ENCODE data around the gene PCOLCE2.

PCOLCE2 gene

DNA sequence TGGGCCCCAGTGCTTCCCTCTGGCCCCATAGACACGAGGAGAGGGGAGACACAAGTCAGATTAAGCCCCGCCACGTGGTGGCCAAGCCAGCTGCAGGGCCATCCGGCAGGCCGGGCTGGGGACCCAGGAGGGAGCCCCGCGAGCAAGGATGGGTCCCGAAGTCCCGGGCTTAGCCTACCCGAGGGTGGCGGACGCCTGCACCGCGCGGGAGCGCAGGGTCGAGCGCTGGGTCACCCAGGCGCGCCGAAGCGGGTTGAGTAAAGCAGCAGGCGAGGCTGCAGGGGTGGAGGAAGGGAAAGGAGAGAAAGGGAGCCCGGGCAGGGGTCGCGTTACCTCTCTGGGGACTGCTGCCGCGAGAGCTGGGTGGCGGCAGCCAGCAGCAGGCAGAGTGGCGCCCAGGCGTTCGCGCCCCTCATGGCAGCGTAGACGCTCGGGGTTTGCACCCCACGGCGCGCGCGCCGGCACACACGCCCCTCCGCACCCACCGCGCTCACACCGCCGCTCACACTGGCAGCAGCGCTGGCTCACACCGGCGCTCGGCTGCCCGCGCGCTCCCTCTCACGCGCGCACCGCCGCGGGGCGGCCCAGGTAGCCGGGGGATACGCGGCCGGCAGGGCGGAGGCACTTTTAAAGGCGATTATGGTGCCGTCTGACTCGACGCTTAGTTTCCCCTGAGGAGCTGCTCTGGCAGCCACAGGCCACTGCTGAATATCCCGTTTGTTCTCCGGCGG is at the start of gene PCOLCE2:
Gene PCOLCE2, minus strand, starts transcription at position 603 of the 731 bp plus-strand sequence. Its CDS starts 187 bp downstream, at position 416.
- peak; percentile 68 for DNase-seq

- DNase-seq = no peak
These were observed 47.1 kb upstream of the PCOLCE2 start for GRCh38 chr3:142935963-142936362.

GRCh38 chr3:142934887-142935269 is 46.0 kb upstream of the PCOLCE2 start:
- no peak for DNase-seq

DNA sequence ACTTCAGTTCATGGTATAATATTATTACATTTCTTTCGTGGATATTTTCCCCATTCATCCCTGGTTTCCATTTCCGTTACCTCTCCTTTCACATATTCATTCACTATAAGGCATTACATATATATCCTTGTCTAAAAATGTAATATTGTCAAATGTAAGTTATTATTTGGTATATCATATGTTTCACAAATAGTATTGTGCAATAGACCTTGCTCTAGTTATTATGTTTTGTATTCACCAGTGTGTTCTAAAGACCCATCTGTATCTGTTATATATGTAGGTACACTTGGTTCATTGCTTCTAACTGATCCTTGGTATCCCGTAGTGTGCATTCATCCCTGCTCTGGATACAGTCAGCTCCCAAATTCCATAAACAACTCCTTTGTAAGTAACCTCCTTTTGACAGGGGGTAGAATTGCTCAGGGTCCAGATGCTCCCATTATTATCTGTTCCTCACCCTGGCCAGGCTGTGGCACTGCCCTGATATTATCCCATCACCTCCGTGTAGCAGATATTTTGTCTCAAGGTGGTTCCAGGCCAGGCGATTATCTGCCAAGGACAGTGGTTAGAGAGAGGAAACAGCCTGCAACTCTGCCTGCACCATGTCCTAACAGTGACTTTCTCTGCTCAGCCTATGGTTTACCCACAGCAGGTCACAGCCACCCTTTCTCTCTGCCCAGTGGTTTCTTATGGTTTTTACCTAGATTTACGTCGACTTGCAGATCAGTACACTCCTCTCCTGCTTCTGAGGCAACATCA is 45.4 kb upstream of the PCOLCE2 start:
- no peak for DNase-seq

GRCh38 chr3:142931222-142931621 is 42.3 kb upstream of the PCOLCE2 start:
- no peak for DNase-seq

GRCh38 chr3:142930463-142930862 is 41.6 kb upstream of the PCOLCE2 start:
- DNase-seq = no peak

DNA sequence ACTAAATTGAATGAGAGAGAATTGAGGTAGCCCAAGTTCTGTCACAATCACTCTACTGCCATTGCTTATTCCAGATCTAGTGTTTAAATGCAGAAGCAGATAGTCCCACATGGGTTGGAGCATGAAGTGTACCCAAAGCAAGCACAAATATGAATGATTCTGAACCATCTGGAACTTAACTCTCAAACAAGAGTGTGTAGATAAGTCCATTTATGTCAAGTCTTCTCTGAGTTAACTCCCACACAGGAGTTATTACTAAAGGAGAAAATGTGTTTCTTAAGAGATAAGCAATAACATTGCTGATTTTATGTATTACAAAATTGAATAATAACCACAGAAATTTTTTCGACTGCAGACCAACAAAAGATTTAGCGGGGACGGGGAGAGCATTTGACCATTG is 41.0 kb upstream of the PCOLCE2 start:
- DNase-seq = no peak

DNA sequence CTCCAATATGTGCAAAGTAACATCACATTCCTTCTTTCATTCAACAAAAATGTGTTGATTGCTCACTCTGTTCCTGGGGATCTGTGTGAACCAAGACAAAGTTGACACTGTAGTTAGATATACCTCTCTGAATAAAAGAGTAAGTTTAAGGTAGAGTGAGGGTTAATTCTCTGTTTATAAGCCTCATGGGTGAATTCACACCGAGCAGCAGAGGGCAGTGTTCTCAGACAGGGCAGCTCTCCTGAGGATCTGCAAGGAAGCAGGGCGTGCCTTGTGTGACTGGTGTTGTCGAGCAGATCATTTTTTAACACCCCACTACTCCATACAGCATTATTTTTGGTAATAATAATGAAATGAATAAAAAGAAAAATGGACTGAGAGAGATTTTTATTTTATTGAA is 40.2 kb upstream of the PCOLCE2 start:
- DNase-seq = no peak

DNA sequence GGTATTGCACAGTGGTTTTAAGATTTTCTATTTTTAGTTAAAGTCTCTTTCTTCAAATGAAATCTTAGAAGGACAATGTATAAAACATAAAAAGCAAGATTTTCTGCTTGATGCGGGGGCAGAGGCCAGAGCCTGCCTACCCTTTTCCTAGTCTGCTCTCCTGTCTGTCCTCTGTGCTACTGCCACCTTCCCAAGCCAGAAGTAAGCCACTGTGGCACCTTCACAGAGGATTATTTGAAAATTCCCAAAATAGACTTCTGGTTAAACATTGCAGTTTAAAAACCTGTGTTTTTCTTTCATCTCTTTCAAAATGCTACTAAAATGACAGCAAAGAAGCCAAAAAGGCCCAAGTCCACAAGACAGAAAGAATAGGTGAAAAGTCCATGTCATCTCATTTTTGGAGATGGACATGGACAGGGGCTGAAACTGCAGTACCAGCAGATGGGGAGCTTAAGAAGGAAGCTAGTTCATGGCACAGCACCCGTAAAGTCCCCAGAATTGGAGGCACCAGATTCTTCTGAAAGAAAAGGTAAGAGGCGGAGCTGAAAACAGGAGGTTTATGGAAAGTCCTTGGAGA is 37.6 kb upstream of the PCOLCE2 start:
- no peak for DNase-seq

DNA sequence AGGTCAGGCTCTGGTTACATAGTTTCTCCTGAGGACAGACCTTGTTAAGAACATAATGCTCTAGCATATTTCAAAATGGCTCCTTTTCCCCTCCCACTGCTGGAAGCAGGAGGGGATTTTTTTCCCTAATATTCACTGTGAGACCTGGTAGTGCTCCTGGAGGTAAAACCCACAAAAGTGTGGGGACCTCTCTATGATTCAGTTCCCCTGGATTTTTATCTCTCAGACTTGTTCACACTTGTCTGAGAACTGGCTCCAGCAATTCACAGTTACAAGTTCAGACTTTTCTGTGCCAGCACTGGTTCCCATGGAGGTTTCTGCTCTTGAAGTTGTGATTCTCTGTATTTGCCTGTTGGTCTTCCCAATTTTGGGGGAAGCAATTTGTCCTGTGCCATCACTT is 36.3 kb upstream of the PCOLCE2 start:
- DNase-seq = no peak

GRCh38 chr3:142923694-142924093 is 34.8 kb upstream of the PCOLCE2 start:
- DNase-seq = no peak

DNA sequence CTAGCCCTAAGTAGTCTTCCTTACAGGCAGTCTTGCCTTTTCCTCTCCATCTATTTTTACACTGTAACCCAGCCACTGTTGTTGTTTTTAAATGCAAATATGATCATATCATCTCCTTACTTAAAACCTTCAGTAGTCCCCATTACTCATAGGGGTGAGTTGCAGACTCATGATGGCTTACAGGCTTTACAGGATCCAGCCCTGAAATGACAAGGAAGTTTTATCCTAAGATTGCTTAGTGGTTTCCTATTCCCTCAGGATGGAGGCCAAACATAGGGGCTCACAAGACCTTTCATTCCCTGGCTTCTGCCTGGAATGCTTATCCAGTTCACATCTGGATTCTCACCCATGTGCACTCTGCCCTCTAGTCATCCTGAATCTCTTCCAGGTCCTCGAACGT is 27.7 kb upstream of the PCOLCE2 start:
- DNase-seq = no peak

- DNase-seq = no peak
These were observed 26.8 kb upstream of the PCOLCE2 start for GRCh38 chr3:142915636-142916035.

DNA sequence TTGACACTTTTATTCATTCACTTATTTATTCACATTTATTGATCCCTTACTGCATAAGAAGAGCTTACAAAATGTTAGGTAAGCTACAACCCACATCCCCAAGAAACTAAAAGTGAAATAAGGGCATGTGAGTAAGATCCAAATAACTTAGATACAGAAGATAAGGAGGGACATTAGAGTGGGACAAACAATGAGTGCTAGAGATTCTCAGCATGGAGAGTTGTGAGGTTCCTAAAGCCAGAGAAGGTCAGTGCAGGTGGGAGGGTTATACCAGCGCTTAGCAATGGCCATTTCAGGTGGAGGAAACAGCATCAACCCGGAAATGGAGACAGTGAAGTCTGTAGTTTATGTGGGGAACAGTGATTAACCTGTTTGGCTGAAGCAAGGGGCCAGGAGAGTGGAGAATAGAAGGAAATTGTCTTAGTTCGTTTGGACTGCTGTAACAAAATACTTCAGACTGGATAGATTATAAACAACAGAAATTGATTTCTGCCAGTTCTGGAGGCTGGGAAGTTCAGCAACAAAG is 25.5 kb upstream of the PCOLCE2 start:
- no peak for DNase-seq

GRCh38 chr3:142913432-142913831 is 24.5 kb upstream of the PCOLCE2 start:
- no peak for DNase-seq

- no peak for DNase-seq
These were observed 23.7 kb upstream of the PCOLCE2 start for GRCh38 chr3:142912402-142913172.

DNA sequence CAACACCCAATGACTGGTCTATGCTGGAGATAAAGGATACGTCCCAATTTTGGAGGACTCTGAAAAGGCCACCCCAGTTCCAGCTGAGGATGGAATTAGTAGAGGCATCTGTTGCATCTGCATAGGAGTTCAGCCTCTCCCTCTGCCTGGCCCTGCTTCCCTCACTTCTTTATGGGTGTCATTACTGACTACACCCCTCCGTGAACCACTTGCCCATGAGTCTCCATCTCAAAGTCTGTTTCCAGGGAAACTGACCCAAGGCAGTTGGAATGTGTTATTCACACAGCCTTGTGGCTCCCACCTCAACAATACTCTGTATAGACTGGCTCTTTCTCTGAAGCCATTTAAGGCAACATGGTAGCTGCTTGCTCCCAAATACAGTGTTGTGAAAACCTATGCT is 21.4 kb upstream of the PCOLCE2 start:
- DNase-seq = no peak

- no peak for DNase-seq
These were observed 20.4 kb upstream of the PCOLCE2 start for GRCh38 chr3:142909282-142909681.

- DNase-seq = no peak
These were observed 19.1 kb upstream of the PCOLCE2 start for GRCh38 chr3:142907996-142908395.

- no peak for DNase-seq
These were observed 16.0 kb upstream of the PCOLCE2 start for GRCh38 chr3:142904639-142905436.

DNA sequence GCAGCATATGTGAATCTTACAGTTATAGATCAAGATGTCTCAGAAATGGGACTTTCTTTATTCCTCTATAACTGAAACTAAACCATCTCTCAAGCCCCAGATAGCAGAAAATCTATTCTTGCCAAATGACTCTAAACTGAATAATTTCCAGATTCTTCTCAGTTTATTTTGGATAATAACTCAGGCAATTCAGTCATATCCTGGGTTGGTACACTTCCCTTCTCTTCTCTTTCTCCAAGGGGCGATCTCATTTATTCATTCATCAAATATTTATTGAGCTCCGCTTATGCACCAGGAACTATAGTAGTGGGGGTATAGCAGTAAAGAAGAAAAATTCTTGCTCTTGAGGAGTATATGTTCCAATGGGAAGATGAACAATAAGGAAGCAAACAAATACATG is 13.5 kb upstream of the PCOLCE2 start:
- DNase-seq = no peak
